HG02938 (cell line): Measurements from ENCODE around the gene QSOX2.

Experiments
- ATAC-seq: cut with Tn5 transposase; IDR thresholded peaks from one replicate; pipeline ENCODE4 v1.9.1; 2021; ENCODE audit warnings: mild to moderate bottlenecking, moderate library complexity; ENCODE audit not compliant: unreplicated experiment

QSOX2 gene

GRCh38 chr9:136265561-136266355, 20.1 kb upstream of the QSOX2 start:
- no peak for ATAC-seq

DNA sequence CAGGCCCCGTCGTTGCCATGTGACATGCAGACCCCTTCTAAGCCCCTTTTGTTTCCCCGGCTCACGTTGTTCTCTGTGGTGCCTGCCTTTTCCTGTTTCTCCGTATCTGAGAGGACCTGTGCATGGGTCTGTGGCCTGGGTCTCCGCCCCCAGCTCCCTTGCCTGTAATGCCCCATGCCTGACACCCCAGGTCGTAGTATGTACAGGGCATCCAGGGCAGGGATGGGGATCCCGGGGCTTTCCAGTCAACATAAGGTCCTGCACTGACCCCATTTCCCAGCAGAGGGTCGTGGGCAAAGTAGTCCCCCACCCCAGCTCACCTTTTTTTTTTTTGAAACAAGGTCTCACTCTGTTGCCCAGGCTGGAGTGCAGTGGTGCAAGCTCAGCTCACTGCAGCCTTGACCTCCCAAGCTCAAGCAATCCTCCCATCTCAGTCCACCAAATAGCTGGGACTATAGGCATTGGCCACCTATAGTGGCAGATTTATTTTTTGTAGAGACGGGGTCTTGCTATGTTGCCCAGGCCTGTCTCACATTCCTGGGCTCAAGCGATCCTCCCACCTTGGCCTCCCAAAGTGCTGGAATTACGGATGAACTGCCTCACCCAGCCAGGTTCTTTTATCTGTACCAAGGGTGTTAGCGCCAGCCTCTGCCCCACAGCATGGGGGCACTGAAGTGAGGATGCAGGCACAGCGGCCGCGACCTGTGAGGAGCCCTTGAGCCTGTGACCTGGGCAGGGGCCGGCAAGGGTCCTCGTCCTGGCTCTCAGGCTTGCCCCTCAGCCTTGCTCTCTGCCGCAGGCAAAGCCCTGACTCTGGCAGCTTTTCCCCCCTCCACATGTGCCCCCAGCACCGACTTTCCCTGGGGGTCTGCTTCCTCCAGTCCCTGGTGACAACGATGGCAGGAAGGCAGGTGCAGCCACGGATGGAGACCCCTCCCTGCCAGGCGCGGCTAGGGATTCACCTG, 19.1 kb upstream of the QSOX2 start:
- no peak for ATAC-seq

DNA sequence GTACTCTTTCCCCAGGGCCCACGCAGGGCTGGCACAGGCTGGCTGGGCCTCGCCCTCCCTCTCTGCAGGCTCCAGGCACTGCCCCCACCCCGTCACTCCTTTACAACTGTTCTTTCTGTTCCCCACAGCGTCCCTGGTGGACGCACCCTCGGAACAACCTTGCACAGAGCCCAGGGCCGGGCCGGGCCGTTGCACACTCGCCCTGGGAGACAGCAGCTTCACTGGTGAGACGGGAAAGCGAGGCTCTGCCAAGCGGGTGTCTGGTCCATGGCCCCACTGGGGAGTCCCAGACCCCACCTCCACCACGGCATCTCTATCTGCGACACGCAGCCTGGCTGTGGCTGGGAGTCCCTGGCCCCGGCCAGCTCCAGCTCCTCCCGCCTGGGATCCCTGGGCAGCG, 18.4 kb upstream of the QSOX2 start:
- ATAC-seq = no peak

DNA sequence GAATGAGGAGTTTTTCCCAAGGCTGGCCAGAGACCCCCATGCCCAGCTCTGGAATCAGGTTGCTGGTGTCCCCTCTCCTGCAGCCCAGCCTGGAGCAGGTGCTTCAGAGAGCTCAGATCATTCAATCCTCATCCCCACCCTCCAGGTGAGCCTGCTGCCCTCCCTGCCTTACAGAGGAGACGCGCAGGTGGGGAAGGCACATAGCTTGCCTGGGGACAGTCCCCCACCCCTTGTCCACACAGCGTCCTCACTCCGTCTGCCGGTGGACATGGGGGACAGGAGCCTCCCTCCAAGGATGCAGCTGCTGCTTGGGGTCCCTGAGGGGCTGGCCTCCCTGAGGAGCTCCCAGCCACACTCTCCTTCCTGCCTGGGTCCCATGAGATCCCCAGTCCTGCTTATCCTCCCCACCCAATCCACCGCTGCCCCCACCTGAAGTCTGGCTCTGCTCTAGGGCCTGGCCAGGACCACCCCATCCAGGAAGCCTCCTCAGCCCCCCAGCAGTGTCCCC, 17.1 kb upstream of the QSOX2 start:
- no peak for ATAC-seq

DNA sequence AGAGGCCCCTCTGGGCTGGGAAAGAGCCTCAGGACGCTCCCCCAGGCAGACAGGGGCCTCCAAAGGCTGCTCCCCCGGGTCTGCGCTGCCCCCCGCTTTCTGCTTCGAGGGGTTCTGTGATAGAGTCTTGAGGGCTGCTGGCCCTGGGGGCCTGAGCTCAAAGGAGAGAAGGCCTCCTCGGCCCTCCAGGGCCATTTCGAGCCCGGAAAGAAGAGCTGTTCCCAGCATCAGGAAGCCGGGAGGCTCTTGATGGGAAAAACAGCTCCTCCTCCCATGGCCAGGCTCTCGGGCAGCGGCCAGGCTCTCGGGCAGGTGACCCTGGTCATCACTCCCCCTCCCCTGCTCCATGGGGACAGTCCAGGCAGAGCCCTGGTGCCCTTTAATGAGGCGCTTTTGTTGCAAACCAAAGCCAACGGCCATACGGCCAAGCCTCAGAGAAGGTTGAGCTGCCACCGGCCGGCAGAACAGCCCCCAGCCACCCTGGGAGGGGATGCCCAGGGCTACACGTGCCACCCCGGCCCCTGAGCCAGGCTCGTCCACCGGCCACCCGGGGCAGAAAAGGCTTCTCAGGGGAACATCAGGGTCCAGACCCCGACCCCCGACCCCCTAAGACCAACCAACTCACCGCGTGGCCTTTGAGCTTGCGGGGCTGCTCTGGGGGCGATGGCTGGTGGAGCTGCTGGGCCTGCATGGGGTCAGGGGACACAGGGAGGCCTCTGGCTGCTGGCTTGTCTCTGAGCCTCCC, 16.2 kb upstream of the QSOX2 start:
- ATAC-seq = no peak

GRCh38 chr9:136260936-136261472, 15.4 kb upstream of the QSOX2 start:
- no peak for ATAC-seq

DNA sequence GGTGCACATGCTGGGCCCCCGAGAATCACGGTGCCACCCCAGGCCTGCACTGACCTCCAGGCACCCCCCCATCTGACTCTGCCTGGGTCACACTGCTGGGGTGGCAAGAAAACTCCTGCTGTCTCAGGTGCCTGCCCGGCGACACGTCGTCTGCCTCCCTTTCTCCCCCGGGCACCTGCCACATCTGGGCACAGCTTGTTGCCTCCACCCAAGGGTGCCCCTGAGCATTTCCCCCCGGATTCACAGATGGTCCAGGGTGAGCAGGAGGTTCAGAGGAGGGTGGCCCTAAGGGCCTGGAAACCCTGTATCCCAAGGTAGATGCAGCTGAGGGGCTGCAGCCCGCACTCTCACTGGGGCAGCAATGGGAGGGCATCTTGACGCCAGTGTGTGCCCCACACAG, 14.9 kb upstream of the QSOX2 start:
- ATAC-seq = no peak

- no peak for ATAC-seq
Observed at GRCh38 chr9:136259836-136260235, 14.2 kb upstream of the QSOX2 start.

DNA sequence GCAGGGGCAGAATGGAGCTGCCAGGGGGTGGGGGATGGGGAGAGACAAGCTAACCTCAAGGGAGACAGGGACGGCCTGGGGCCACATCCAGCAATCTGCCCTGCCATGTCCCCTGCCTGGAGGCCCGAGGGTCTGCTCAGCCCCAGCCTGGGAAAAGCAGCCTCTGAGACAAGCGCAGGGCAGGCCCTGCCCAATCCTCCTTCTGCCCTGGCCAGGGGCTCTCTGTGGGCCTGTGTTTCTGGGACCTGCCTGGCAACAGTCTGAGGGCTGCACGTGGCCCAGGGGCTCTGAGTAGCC, 13.9 kb upstream of the QSOX2 start:
- no peak for ATAC-seq

GRCh38 chr9:136258786-136259516, 13.3 kb upstream of the QSOX2 start:
- no peak for ATAC-seq

GRCh38 chr9:136258299-136258625, 12.7 kb upstream of the QSOX2 start:
- no peak for ATAC-seq

GRCh38 chr9:136257381-136258298, 12.0 kb upstream of the QSOX2 start:
- no peak for ATAC-seq

DNA sequence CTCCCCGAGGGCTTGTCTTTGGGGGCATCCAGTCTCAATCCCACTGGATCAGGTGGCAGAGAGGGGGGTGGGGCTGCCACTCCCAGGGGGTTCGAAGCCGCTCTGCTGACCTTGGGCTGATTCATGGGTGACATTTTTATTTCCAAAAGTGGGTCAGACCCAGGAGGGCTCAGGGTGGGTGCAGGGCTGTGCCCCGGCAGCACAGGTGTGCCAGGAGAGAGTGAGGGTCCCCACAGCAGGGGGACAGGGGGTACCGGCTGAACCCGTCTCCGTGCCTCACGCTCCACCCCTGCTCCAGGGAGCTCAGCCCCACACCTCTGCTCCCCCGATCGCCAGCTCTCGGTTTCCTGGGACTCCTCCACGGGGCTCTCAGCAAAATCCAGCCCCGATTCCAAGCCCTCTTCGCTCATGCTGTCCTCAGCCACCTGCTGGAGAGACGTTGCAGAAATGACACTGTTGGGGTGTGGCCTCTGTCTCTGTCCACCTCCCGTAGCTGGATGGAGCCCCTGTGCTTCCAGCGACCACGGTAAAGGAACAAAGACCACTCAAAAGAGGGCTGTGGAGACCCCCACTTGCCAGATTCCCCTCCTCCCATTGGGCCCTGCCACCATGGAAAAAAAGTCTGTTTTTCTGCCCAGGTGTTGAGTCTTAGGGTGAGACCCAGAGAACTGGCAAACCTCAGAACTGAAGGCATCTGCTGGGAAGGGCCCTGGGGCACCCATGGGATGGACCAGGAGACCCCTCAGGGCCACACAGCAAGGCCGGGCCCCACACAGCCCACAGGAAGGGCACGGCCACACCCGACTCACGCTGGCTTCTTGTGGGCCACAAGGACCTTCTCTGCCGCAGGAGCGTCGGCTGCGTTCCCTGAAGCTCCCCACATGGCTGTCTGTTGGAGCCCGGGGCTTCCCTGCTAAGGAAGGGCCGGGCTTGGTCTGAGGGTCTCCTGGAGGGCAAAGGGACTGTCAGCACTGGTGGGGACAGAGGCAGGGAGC, 10.6 kb upstream of the QSOX2 start:
- ATAC-seq = no peak

DNA sequence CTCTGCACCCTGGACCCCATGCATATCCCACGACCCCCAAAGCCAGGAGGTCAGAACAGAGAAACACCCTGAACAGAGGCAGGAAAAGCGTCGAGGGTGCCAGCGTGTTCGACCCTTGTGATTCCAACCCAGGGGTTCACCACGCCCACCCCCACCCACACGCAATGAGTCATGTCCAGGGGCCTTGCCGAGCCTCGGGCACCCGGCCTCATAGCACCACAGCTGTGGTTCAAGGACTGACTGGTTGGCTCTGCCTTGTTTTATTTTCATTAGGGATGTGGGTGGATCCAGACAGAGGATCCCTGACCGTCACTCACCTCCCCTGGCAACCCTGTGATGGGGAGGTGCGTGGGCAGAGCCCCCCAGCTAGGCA, 9.5 kb upstream of the QSOX2 start:
- no peak for ATAC-seq

- ATAC-seq = no peak
Observed at GRCh38 chr9:136254381-136255165, 9.0 kb upstream of the QSOX2 start.

DNA sequence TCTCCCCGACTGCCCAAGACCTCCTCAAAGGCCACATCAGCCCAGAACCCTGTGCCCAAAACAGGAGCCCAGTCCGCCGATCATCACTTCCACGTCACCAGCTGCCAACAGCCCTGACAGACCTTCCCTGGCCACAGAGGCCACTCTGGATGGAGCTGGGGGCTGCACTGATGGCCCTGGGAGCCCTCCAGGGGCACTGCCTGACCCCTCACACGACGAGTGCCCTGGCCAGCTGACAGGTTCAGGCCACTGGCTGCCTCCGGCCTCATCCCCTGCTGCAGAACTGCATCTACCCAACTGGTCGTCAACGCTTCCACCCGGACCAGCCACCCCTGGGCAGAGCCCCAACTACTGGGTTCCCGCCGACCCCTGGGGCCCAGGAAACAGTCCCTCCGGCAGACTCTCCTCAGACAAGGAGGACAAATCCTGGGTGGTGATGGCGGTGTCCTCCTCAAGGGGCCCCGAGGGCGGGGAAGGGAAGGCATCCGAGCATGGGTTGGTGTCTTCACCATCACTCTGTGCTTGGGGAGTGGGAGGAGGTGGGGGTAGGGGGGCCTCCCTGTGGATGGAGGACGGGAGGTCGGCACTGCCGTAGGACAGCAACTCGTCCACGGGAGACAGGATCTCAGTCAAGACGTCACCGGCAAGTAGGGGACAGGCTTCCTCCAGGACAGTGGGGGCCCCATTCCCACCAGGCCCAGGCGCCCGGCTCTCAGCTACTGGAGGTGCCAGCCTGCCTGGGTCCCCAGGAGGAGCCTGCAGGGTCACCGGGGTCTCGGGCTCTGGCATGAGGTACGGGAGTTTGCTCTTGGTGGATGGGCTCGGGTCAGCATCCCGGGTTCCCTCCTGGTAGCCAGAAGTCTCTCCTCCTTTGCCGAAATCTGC, 7.9 kb upstream of the QSOX2 start:
- ATAC-seq = no peak

GRCh38 chr9:136252846-136253245, 7.2 kb upstream of the QSOX2 start:
- no peak for ATAC-seq
